ENCODE results near the gene ANKRD9.

GRCh38 chr14:102557434-102558226 lies 48.1 kb upstream of the ANKRD9 start:
- TF ChIP-seq, protein P1, sequence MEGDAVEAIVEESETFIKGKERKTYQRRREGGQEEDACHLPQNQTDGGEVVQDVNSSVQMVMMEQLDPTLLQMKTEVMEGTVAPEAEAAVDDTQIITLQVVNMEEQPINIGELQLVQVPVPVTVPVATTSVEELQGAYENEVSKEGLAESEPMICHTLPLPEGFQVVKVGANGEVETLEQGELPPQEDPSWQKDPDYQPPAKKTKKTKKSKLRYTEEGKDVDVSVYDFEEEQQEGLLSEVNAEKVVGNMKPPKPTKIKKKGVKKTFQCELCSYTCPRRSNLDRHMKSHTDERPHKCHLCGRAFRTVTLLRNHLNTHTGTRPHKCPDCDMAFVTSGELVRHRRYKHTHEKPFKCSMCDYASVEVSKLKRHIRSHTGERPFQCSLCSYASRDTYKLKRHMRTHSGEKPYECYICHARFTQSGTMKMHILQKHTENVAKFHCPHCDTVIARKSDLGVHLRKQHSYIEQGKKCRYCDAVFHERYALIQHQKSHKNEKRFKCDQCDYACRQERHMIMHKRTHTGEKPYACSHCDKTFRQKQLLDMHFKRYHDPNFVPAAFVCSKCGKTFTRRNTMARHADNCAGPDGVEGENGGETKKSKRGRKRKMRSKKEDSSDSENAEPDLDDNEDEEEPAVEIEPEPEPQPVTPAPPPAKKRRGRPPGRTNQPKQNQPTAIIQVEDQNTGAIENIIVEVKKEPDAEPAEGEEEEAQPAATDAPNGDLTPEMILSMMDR (IDR thresholded peaks at IDR 0.05; ENCODE audit: low read length), result no peak
- no peak for TF ChIP-seq EZH2 (IDR thresholded peaks at IDR 0.05; ENCODE audit: borderline replicate concordance, low read length)

Measured in OCI-LY1 (cell line).